ENCODE measurements around the gene TGM4. TPM values are rescaled to one million over a fixed set of nuclear protein-coding genes. Genes with fewer than 3 reads are reported as not detected.

The TGM4 gene
- total and polyA plus RNA-seq, 2 donors (not counting 1 experiment from before 2014, with no cell fraction given) = not detected

- no CpG with 5 or more reads among the region's 3 CpGs for WGBS (ENCODE audit: insufficient coverage)
- no peak overlapping the region for H3K9ac ChIP-seq (ENCODE audit: low read length)
- peaks cover 7% of the 10 kb centered on the region for H3K4me1 Mint-ChIP-seq
- no peaks in the 10 kb centered on the region for H3K27me3 Mint-ChIP-seq
- H2AFZ ChIP-seq (ENCODE audit: insufficient read depth, low read depth, low read length, poor library complexity, severe bottlenecking) = peak overlapping the region; percentile 18
- no peak overlapping the region for H3K4me2 ChIP-seq (replicated peaks; ENCODE audit: low read depth, low read length, poor library complexity, severe bottlenecking)
- H3K27ac Mint-ChIP-seq = no peak overlapping the region
- H3K4me1 ChIP-seq (ENCODE audit: control insufficient read depth in 2 of 2, insufficient read depth in 2 of 2, low read length in 2 of 2) = peaks cover 0 to 4% of the 10 kb centered on the region in 2 donors
- no peak overlapping the region for H3K4me3 Mint-ChIP-seq
- ChIA-PET CTCF (no interaction called here), POLR2A (no interaction called here)
- no peaks in the 10 kb centered on the region for H4K20me1 ChIP-seq (ENCODE audit: control insufficient read depth, insufficient read depth, low read length, poor library complexity, severe bottlenecking)
- no peak overlapping the region for H3K4me3 ChIP-seq (ENCODE audit: control extremely low read depth in 1 of 5, extremely low read depth in 1 of 5, insufficient read depth in 1 of 5, low read depth in 2 of 5, low read length in 4 of 5)
- DNase-seq (no peak), ATAC-seq (ENCODE audit: low read depth) (no peak)
- H3K79me2 ChIP-seq (ENCODE audit: control insufficient read depth, insufficient read depth, low read length) = no peaks in the 10 kb centered on the region
- H3K27me3 ChIP-seq (replicated peaks in 1 of 4; ENCODE audit: control extremely low read depth in 1 of 4, control insufficient read depth in 3 of 4, insufficient read depth in 4 of 4, low read length in 3 of 4) = no peaks in the 10 kb centered on the region
- no peaks in the 10 kb centered on the region for H3K9me3 Mint-ChIP-seq (ENCODE audit: insufficient read depth)
- TF ChIP-seq EZH2 (IDR thresholded peaks at IDR 0.05; ENCODE audit: borderline replicate concordance, insufficient read depth, low read depth, low read length, poor library complexity, severe bottlenecking) (no peak), CTCF (IDR thresholded peaks at IDR 0.05) (no peak)
- H3K9me3 ChIP-seq (ENCODE audit: control extremely low read depth in 1 of 3, control insufficient read depth in 2 of 3, insufficient read depth in 1 of 3, low read length in 2 of 3) = no peaks in the 10 kb centered on the region
- H3K36me3 ChIP-seq (replicated peaks in 1 of 2; ENCODE audit: control extremely low read depth in 1 of 2, control insufficient read depth in 1 of 2, extremely low read depth in 1 of 2, insufficient read depth in 2 of 2, low read length in 1 of 2) = peaks cover 0 to 5% of the 10 kb centered on the region in 2 experiments
- no peak overlapping the region for H3K27ac ChIP-seq (ENCODE audit: low read length in 2 of 2)
- intact Hi-C loops (cut with micrococcal nuclease) = no loop called here
These were observed 47.2 kb upstream of the TGM4 start for GRCh38 chr3:44827196-44827595.

- H3K36me3 ChIP-seq (replicated peaks in 1 of 2; ENCODE audit: control extremely low read depth in 1 of 2, control insufficient read depth in 1 of 2, extremely low read depth in 1 of 2, insufficient read depth in 2 of 2, low read length in 1 of 2) = peaks cover 0 to 5% of the 10 kb centered on the region in 2 experiments
- H4K20me1 ChIP-seq (ENCODE audit: control insufficient read depth, insufficient read depth, low read length, poor library complexity, severe bottlenecking) = no peaks in the 10 kb centered on the region
- no peak overlapping the region for H3K4me3 Mint-ChIP-seq
- ATAC-seq (ENCODE audit: low read depth) (no peak), DNase-seq (no peak)
- H3K4me3 ChIP-seq (ENCODE audit: control extremely low read depth in 1 of 5, extremely low read depth in 1 of 5, insufficient read depth in 1 of 5, low read depth in 2 of 5, low read length in 4 of 5) = no peak overlapping the region
- intact Hi-C loops (cut with micrococcal nuclease) = no loop called here
- no peaks in the 10 kb centered on the region for H3K79me2 ChIP-seq (ENCODE audit: control insufficient read depth, insufficient read depth, low read length)
- ChIA-PET CTCF (no interaction called here), POLR2A (no interaction called here)
- no peak overlapping the region for H3K4me2 ChIP-seq (replicated peaks; ENCODE audit: low read depth, low read length, poor library complexity, severe bottlenecking)
- no peaks in the 10 kb centered on the region for H3K27me3 ChIP-seq (replicated peaks in 1 of 4; ENCODE audit: control extremely low read depth in 1 of 4, control insufficient read depth in 3 of 4, insufficient read depth in 4 of 4, low read length in 3 of 4)
- peaks cover 0 to 4% of the 10 kb centered on the region in 2 donors for H3K4me1 ChIP-seq (ENCODE audit: control insufficient read depth in 2 of 2, insufficient read depth in 2 of 2, low read length in 2 of 2)
- peaks cover 7% of the 10 kb centered on the region for H3K4me1 Mint-ChIP-seq
- H3K9ac ChIP-seq (ENCODE audit: low read length) = no peak overlapping the region
- TF ChIP-seq EZH2 (IDR thresholded peaks at IDR 0.05; ENCODE audit: borderline replicate concordance, insufficient read depth, low read depth, low read length, poor library complexity, severe bottlenecking) = no peak
- TF ChIP-seq CTCF (IDR thresholded peaks at IDR 0.05) = no peak
- no peak overlapping the region for H3K27ac Mint-ChIP-seq
- no peaks in the 10 kb centered on the region for H3K27me3 Mint-ChIP-seq
- WGBS (ENCODE audit: insufficient coverage) = no CpG with 5 or more reads among the region's 5 CpGs
- no peak overlapping the region for H2AFZ ChIP-seq (ENCODE audit: insufficient read depth, low read depth, low read length, poor library complexity, severe bottlenecking)
- H3K27ac ChIP-seq (ENCODE audit: low read length in 2 of 2) = no peak overlapping the region
- H3K9me3 Mint-ChIP-seq (ENCODE audit: insufficient read depth) = peaks cover 4% of the 10 kb centered on the region
- H3K9me3 ChIP-seq (ENCODE audit: control extremely low read depth in 1 of 3, control insufficient read depth in 2 of 3, insufficient read depth in 1 of 3, low read length in 2 of 3) = peaks cover 0 to 7% (median 6%) of the 10 kb centered on the region in 3 donors
These were observed 43.2 kb upstream of the TGM4 start for GRCh38 chr3:44831232-44831631.
